HG03354 (cell line): ENCODE results near the gene DPYD.

Experiments used
- ATAC-seq: cut with Tn5 transposase; IDR thresholded peaks from one replicate; pipeline ENCODE4 v1.9.1; 2021; ENCODE audit warnings: mild to moderate bottlenecking; ENCODE audit not compliant: unreplicated experiment, poor library complexity, severe bottlenecking

Gene DPYD

GRCh38 chr1:97803026-97803425, 117.8 kb downstream of the DPYD start:
- no peak for ATAC-seq

GRCh38 chr1:97802011-97802410, 118.8 kb downstream of the DPYD start:
- no peak for ATAC-seq

- no peak for ATAC-seq
These were observed 123.2 kb downstream of the DPYD start for GRCh38 chr1:97797403-97798183.

- ATAC-seq = no peak
These were observed 124.1 kb downstream of the DPYD start for GRCh38 chr1:97796711-97797110.

DNA sequence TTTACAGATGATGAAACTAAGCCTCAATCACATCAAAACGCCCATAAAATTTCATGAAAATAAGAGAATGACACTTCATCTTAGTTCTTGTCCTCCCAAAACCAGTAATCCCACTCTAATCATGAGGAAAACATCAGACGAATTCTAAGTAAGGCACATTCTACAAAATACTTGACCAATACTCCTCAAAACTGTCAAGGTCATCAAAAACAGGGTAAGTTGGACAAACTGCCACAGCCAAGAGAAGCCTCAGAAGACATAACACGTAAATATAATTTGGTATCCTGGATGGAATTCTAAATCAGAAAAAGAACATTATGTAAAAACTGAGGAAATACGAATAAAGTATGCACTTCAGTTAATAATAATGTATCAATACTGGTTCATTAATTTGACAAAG, 128.2 kb downstream of the DPYD start:
- no peak for ATAC-seq

DNA sequence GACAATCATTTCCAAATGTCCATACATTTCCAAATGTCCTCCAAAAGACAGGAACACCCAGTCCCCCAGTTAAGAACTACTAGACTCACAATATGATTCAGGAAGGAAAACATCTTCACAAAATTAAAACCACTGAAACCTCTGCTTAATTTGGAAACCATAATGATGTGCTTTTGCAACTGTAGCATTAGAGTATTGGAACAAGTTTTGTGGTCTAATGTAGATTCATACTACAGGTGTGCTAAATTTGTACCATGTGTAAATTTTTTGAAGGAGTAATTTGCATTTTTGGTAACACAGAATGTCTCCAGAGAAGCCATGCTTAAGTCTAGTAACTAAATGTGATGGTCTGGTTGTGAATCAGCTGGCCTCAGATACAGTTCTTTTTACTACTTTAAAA, 129.6 kb downstream of the DPYD start:
- peak; percentile 70 for ATAC-seq

GRCh38 chr1:97787231-97787630, 133.6 kb downstream of the DPYD start:
- ATAC-seq = no peak

DNA sequence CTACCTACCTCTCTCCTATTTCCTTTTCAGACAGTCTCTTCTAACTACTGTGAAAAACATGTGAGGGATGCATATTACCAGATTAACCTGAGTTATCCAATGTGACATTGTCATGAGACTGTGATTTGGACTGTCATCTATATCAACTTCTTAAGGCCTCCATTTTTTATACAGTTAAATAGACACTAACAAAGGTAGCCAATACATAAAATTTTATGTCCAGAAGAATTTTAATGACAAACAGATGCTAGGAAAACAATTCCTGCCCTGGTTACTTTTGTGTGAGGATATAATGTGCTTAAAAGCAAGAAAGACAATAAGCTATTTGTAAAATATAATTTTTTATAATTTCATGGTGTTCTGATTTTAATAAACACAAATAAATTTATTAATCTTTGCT, 136.2 kb downstream of the DPYD start:
- no peak for ATAC-seq

- no peak for ATAC-seq
These were observed 137.1 kb downstream of the DPYD start for GRCh38 chr1:97783751-97784150.

DNA sequence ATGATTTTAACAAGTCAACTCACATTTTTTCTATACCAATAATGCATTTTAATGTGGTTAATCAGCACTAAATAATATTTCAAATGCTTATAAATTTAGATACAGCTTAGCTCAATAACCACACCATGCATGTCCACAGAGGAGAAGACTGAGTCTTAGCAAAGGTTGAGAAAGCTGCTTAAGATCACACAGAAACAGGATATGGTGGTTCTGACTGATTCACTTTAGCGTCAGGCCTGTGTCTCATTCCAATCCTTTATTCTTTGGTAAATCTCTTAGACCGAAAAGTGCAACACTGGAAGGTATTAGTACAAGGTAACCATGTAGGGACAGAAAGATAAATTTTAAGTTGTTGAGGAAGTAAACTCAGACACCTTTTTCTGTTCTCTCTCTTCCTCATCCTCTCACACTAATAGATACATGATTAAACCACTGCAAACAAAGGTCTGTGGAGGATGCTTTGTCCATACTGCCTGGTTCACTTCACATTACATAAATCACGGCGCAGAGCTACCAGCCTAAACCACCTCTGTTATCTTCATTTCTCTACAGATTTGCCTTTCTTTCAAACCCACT, 139.0 kb downstream of the DPYD start:
- ATAC-seq = peak; percentile 58

GRCh38 chr1:97780884-97781283, 139.9 kb downstream of the DPYD start:
- peak; percentile 73 for ATAC-seq

DNA sequence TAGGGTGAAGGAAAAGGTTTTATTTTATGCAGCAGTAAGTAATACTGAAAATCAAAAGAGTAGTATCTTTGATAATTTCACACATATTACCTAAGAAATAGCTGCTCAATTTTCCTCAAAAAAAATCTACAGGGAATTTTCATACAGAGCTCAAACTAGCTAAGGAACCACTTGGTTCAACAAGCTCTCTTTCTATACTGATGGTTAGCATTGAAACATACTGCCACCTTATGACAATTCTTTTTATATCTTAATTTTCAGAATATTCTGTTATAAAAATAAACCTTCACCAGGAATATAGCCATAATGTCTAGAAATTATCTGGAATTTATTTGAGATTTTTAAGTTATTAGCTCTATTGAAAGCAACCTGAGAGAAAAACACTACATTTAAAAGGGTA, 142.1 kb downstream of the DPYD start:
- no peak for ATAC-seq

- no peak for ATAC-seq
These were observed 150.5 kb downstream of the DPYD start for GRCh38 chr1:97770376-97770775.

- no peak for ATAC-seq
These were observed 153.5 kb downstream of the DPYD start for GRCh38 chr1:97767381-97767780.

DNA sequence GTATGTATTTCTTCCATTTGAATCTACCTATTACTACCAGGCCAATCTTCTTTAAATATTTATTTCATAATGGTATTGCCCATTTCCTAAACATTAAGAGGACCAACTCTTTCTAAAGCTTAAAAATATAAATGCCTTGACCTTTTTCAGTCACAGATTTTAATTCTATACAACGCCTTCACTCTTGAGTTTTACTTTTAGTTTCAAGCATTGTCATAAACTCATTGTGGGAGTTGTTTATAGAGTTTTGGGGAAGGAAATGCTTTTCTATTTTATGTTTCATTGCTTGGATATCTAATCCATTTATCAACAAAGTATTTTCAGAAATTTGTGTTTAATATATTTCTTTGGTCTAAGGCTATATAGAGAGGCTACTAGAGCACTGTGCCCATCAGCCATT, 155.8 kb downstream of the DPYD start:
- no peak for ATAC-seq

DNA sequence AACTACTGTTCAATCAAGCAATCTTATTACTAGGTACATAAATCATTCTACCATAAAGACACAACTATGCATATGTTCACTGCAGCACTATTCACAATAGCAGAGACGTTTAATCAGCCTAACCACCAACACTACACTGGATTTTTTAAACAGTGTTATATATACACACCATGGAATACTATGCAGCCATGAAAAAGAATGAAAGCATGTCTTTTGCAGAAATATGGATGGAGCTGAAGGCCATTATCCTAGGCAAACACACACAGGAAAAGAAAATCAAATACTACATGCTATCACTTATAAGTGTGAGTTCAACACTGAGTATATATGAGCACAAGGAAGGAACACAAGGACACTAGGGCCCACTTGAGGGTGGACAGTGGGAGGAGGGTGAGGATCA, 159.2 kb downstream of the DPYD start:
- ATAC-seq = no peak

- ATAC-seq = no peak
These were observed 161.8 kb downstream of the DPYD start for GRCh38 chr1:97759078-97759477.

- ATAC-seq = no peak
These were observed 162.2 kb downstream of the DPYD start for GRCh38 chr1:97758541-97759057.

DNA sequence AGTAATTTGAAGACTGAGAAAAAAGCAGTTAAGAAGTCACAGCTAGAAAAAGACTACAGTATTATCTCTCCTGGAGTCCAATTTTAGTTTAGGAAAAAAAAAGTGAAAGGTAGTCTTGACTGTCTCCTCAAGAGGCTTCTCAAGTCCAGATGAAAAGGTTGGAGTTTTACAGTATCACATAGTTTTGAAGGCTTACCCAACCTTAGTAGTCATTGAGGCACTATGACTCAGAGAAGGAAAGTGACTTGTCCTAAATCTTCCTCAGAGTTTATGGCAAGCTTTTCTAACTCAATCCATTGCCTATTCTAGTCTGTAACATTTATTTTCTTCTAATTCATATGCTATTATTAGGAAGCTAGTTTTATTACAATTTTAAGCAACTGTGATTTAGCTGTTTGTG, 174.9 kb downstream of the DPYD start:
- no peak for ATAC-seq

DNA sequence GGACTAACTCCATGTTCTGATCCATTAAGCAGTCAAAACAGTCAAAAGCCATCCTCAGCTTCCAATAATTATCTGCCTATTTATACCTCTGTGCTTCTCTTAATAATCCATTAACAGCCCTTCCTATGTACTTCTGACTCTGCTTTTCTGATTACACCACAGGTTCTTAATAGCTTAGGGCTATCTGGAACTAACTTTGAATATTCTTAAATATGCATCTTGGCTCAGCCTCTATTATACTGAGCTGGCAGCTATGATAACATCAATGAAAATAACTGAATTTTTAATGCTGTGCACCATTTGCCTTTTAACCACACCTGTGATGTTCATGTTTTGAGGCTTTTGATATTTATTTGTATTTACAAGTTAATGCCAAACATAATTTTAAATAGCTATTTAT, 175.9 kb downstream of the DPYD start:
- no peak for ATAC-seq

- ATAC-seq = no peak
These were observed 177.7 kb downstream of the DPYD start for GRCh38 chr1:97743129-97743528.
